Vagina (tissue), 2 donors: ENCODE measurements around the gene GP1BB. TPM values are rescaled to one million over a fixed set of nuclear protein-coding genes. Genes with fewer than 3 reads are reported as not detected.
"Not testable (repeated sequence)": the region's sequence is repeated elsewhere in the genome, so short reads cannot be mapped to it uniquely, and the experiment has no call there.

Source experiments
- DNase-seq, 2 donors: peaks; one replicate each; pipeline ENCODE4 v3.0.0-alpha.2; 2017; ENCODE audit errors: extremely low spot score in 2 of 2
- H3K27ac ChIP-seq: fragments of 200-600 bp; sonication (generic); one replicate; pipeline ENCODE4 v1.5.1; 2019
- H3K27me3 ChIP-seq: fragments of 200-600 bp; sonication (generic); one replicate; pipeline ENCODE4 v1.5.1; 2019
- H3K36me3 ChIP-seq, 2 donors: fragments of 200-600 bp; sonication (generic); one replicate each; pipeline ENCODE4 v1.5.1; 2017 to 2019
- H3K4me1 ChIP-seq: fragments of 200-600 bp; sonication (generic); one replicate; pipeline ENCODE4 v1.5.1; 2019
- H3K4me3 ChIP-seq, 2 donors: fragments of 200-600 bp; sonication (generic); 1 replicate in 1 of 2; 2 replicates in 1 of 2; pipeline ENCODE4 v1.5.1; 2016 to 2019
- H3K9me3 ChIP-seq: fragments of 200-600 bp; sonication (generic); one replicate; pipeline ENCODE4 v1.5.1; 2019
- CTCF ChIP-seq, 3 experiments: fragments of 450-650 bp in 2 of 3; fragments of 200-600 bp in 1 of 3; sonication (generic) in 1 of 3; IDR thresholded peaks; one replicate each; pipeline ENCODE4 v1.5.1; 2017 to 2019; ENCODE audit warnings: antibody characterized with exemption in 3 of 3, mild to moderate bottlenecking in 2 of 3, moderate library complexity in 2 of 3
- POLR2A ChIP-seq, 2 donors: fragments of 450-650 bp; IDR thresholded peaks; one replicate each; pipeline ENCODE4 v1.6.1; 2017; ENCODE audit warnings: antibody characterized with exemption in 2 of 2, mild to moderate bottlenecking in 2 of 2, moderate library complexity in 2 of 2
- POLR2AphosphoS5 ChIP-seq, 2 donors: sonication (generic); formaldehyde crosslinking; IDR thresholded peaks; one replicate each; pipeline ENCODE4 v1.9.0; 2017; ENCODE audit warnings: antibody characterized with exemption in 2 of 2, mild to moderate bottlenecking in 2 of 2, low read depth in 1 of 2; ENCODE audit not compliant: insufficient read depth in 1 of 2
- intact Hi-C: fragments of 100-400 bp; cut with DNase I; formaldehyde crosslinking; loops from one replicate; pipeline ENCODE4 v1.15.1; 2023
- total RNA-seq: library from RNA; depleted of rRNA; stranded (reverse); fragments of >200 nt; gene quantifications from one replicate; pipeline ENCODE4 v1.2.3, GENCODE V29; 2016

The GP1BB gene
- total RNA-seq, 1 donor from 2014 or later, result 14.5 TPM

- no peaks in the 10 kb centered on the region for H3K9me3 ChIP-seq
- no peaks in the 10 kb centered on the region for H3K36me3 ChIP-seq
- no peaks in the 10 kb centered on the region for H3K4me1 ChIP-seq
- TF ChIP-seq POLR2AphosphoS5 (IDR thresholded peaks at IDR 0.05; ENCODE audit: insufficient read depth in 1 of 2, low read depth in 1 of 2) (no peak), CTCF (IDR thresholded peaks at IDR 0.05) (no peak), POLR2A (IDR thresholded peaks at IDR 0.05) (no peak)
- no peak overlapping the region for H3K27ac ChIP-seq
- H3K27me3 ChIP-seq, result no peaks in the 10 kb centered on the region
- H3K4me3 ChIP-seq, result no peak overlapping the region
- peak in 1 of 2 donors; percentile 54 for DNase-seq
- intact Hi-C loops, result no loop called here
Measured at GRCh38 chr22:19675428-19675827, 47.9 kb upstream of the GP1BB start.

- not testable (repeated sequence) for H3K4me3 ChIP-seq
Measured at GRCh38 chr22:19676437-19676836, 46.9 kb upstream of the GP1BB start.

GRCh38 chr22:19678949-19679521 lies 44.3 kb upstream of the GP1BB start:
- Histone ChIP-seq H3K27me3 (no peaks in the 10 kb centered on the region), H3K4me1 (no peaks in the 10 kb centered on the region), H3K9me3 (no peaks in the 10 kb centered on the region), H3K36me3 (no peaks in the 10 kb centered on the region), H3K4me3 (no peak overlapping the region), H3K27ac (peak overlapping the region; percentile 16)
- intact Hi-C loops, result no loop called here
- no peak for DNase-seq
- no peak for TF ChIP-seq POLR2A (IDR thresholded peaks at IDR 0.05)
- TF ChIP-seq CTCF (IDR thresholded peaks at IDR 0.05), result no peak
- no peak for TF ChIP-seq POLR2AphosphoS5 (IDR thresholded peaks at IDR 0.05; ENCODE audit: insufficient read depth in 1 of 2, low read depth in 1 of 2)

More at GRCh38 chr22:19676437-19676836, 46.9 kb upstream of the GP1BB start:
- H3K27ac ChIP-seq, H3K4me1 ChIP-seq, intact Hi-C loops, H3K36me3 ChIP-seq, H3K27me3 ChIP-seq, H3K9me3 ChIP-seq, DNase-seq: not testable (repeated sequence)

- intact Hi-C loops, result loop anchor here (5.0 kb wide), 1 partner anchor 38 kb away; no protein-coding TSS in a partner anchor
- no peak overlapping the region for H3K4me3 ChIP-seq
- TF ChIP-seq CTCF (IDR thresholded peaks at IDR 0.05), result peak; percentile 72 to 93 (median 86)
- TF ChIP-seq POLR2AphosphoS5 (IDR thresholded peaks at IDR 0.05; ENCODE audit: insufficient read depth in 1 of 2, low read depth in 1 of 2), result peak in 1 of 2 donors; percentile 21
- no peak for TF ChIP-seq POLR2A (IDR thresholded peaks at IDR 0.05)
- H3K27ac ChIP-seq, result peak overlapping the region; percentile 16
- no peak for DNase-seq
- no peaks in the 10 kb centered on the region for H3K9me3 ChIP-seq
- H3K27me3 ChIP-seq, result no peaks in the 10 kb centered on the region
- no peaks in the 10 kb centered on the region for H3K36me3 ChIP-seq
- no peaks in the 10 kb centered on the region for H3K4me1 ChIP-seq
Measured at GRCh38 chr22:19679522-19680101, 43.7 kb upstream of the GP1BB start.

- no peaks in the 10 kb centered on the region for H3K9me3 ChIP-seq
- TF ChIP-seq CTCF (IDR thresholded peaks at IDR 0.05) (no peak), POLR2A (IDR thresholded peaks at IDR 0.05) (no peak), POLR2AphosphoS5 (IDR thresholded peaks at IDR 0.05; ENCODE audit: insufficient read depth in 1 of 2, low read depth in 1 of 2) (no peak)
- H3K4me3 ChIP-seq, result no peak overlapping the region
- H3K36me3 ChIP-seq, result no peaks in the 10 kb centered on the region
- no peaks in the 10 kb centered on the region for H3K27me3 ChIP-seq
- DNase-seq, result no peak
- H3K4me1 ChIP-seq, result no peaks in the 10 kb centered on the region
- intact Hi-C loops, result loop anchor here (5.0 kb wide), 1 partner anchor 37 kb away; no protein-coding TSS in a partner anchor
- no peak overlapping the region for H3K27ac ChIP-seq
Measured at GRCh38 chr22:19680287-19680881, 43.0 kb upstream of the GP1BB start.
